Stimulated activated CD8-positive, alpha-beta memory T cell treated with anti-CD3 and anti-CD28 coated beads, Interleukin-7, amount 100 ng/mL, for 4 hours (primary cell): ENCODE results near the gene FYB2.

Experiments used
- DNase-seq, 2 donors: peaks; one replicate each; pipeline ENCODE4 v3.0.0-alpha.2; 2020; ENCODE audit warnings: low read depth in 2 of 2

FYB2 gene

GRCh38 chr1:56710646-56711045 is 108.6 kb downstream of the FYB2 start:
- no peak for DNase-seq

- no peak for DNase-seq
Measured at GRCh38 chr1:56709995-56710394, 109.2 kb downstream of the FYB2 start.

GRCh38 chr1:56709269-56709880 is 109.8 kb downstream of the FYB2 start:
- no peak for DNase-seq

GRCh38 chr1:56707379-56707778 is 111.8 kb downstream of the FYB2 start:
- no peak for DNase-seq

GRCh38 chr1:56703747-56704146 is 115.5 kb downstream of the FYB2 start:
- DNase-seq, result no peak

GRCh38 chr1:56696663-56697062 is 122.5 kb downstream of the FYB2 start:
- no peak for DNase-seq

- DNase-seq, result no peak
Measured at GRCh38 chr1:56688522-56689026, 130.6 kb downstream of the FYB2 start.

- no peak for DNase-seq
Measured at GRCh38 chr1:56686169-56686568, 133.0 kb downstream of the FYB2 start.

GRCh38 chr1:56683569-56683968 is 135.6 kb downstream of the FYB2 start:
- DNase-seq, result no peak

- no peak for DNase-seq
Measured at GRCh38 chr1:56676571-56677035, 142.6 kb downstream of the FYB2 start.

GRCh38 chr1:56675763-56676162 is 143.4 kb downstream of the FYB2 start:
- no peak for DNase-seq

GRCh38 chr1:56672579-56672978 is 146.6 kb downstream of the FYB2 start:
- DNase-seq, result no peak

GRCh38 chr1:56671542-56671941 is 147.7 kb downstream of the FYB2 start:
- no peak for DNase-seq

- DNase-seq, result no peak
Measured at GRCh38 chr1:56671085-56671484, 148.1 kb downstream of the FYB2 start.

GRCh38 chr1:56670350-56670749 is 148.9 kb downstream of the FYB2 start:
- no peak for DNase-seq
